GM19240 (cell line): ENCODE measurements around the gene TMEM204.

ENCODE experiments used
- DNase-seq: peaks from one replicate; pipeline ENCODE4 v3.0.0; 2011; ENCODE audit warnings: low spot score; ENCODE audit not compliant: insufficient read length

Gene TMEM204

GRCh38 chr16:1557074-1557473 lies 23.6 kb downstream of the TMEM204 start:
- DNase-seq, result no peak

GRCh38 chr16:1557576-1557975 lies 24.1 kb downstream of the TMEM204 start:
- DNase-seq, result no peak

GRCh38 chr16:1559446-1559975 lies 26.0 kb downstream of the TMEM204 start:
- DNase-seq, result no peak

DNA sequence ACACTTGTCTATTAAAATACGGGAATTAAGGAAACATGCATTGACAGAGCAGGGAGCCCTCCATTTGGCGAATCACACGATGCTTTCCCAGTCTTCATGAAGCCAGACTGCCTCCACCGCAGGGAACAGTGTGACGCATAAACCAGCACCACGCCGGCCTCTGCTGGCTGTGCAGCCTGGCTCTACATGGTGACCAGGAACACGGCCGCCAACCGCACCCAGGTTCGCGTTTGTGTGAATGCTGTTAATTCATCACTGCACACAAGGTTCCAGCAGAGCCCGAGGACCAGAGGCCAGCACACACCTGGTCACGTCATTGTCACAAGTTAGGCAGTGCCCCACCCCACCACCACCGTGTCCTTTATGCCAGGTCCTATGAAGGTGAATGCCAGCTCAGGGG lies 26.7 kb downstream of the TMEM204 start:
- no peak for DNase-seq

DNA sequence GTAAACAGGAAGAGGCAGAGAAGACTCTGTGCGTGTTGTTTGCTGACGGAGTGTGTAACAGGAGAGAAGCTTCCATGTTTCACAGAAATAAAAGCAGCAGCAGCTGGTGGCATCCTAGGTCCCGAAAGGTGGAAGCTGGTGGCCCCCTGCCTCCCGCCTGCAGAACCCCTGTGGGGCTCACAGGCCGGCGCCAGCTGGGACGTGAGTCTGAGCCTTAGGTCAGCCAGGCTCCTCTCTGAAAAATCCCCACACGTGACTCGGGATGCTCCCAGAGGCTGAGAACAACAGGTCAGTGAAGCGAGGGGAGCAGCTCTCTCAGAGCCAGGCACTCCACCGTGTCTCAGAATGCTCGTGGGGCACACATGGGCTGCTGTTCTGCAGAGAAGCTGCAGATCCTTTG lies 27.4 kb downstream of the TMEM204 start:
- DNase-seq, result no peak

DNA sequence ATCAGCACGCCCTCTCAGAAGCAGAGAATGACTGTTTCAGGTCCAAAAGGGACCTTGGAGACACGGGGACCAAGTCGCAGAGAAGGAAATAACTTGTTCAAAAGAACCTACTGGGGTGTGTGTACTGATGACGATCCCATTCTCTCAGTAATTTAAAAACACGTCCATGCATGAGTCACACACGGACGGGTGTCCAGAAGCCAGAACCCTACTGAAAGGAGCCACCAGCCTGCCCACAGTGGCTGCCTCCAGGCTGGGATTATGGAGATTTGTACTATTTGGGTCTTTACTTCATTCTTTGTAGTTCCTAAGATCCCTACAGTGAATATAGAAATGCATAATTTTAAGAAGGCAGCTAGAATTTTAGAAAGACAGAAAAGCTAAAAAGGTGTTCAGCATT lies 27.8 kb downstream of the TMEM204 start:
- DNase-seq, result no peak

GRCh38 chr16:1561836-1562235 lies 28.4 kb downstream of the TMEM204 start:
- no peak for DNase-seq

DNA sequence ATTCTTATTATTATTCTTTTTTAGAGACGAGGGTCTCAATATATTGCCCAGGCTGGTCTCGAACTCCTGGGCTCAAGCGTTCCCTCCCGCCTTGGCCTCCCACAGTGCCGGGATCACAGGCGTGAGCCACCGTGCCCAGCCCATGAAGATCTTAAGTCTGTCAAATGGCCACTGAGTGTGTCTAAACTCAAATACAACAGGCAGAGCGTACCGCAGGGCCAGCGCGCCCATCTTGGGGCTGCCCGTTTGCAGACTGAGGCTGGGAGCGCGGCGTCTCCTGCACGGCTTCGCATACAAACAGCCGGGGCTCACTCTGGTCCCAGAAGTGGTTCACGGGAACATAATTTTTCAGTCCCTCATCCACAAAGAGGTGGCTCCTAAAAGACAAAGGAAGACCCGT lies 30.3 kb downstream of the TMEM204 start:
- DNase-seq, result no peak

DNA sequence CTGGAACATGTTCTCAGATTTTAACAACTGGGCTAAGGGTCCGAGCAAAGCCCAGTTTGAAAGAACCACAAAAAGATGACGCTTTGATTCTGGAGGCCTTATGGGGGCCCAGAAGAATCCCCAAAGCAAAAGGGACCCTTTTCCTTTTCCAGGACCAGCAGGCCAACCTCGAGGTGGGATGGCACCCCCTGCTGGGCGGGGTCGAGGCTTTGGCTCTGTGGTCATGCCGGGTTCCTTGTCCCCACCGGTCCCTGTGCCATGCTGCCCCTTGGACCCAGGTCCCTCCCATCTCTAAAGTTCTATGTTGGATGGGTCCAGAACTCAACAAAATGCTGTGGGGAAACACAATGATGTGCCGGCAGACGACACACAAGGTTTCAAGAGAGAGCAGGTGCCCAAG lies 30.9 kb downstream of the TMEM204 start:
- DNase-seq, result no peak

DNA sequence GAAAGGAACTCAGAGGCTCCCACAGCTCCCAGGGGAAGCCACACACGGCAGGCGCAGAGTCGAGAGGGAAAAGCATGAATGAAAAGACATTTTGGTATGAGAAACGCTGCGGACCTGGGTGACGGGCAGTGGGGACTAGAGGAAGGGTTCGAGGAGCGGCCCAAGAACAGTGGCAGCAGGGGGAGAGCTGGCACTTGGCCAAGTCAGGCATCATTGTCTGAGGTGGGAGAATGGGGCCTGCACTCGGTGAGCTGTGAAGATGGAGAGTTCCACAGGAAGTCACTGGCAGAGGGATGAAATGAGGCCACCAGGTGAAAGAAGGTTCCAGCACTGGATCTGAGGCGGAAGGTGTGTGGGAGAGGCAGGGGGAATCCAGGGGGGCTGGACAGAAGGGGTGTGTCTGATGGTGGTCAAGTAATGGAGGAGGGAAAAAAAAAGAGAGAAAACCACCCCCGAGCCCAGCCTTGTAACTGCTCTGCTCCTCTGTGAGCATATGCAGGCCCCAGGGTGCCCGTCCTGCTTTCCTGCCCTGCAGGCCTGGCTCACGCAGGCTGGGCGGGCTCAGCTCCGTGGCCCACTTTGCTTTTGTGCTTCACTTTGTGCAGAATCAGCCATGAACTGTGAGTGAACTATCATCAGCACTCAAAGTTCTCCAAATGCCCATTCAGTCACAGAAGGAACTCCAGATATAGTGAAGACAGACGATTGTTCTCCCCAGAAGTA lies 31.8 kb downstream of the TMEM204 start:
- no peak for DNase-seq

DNA sequence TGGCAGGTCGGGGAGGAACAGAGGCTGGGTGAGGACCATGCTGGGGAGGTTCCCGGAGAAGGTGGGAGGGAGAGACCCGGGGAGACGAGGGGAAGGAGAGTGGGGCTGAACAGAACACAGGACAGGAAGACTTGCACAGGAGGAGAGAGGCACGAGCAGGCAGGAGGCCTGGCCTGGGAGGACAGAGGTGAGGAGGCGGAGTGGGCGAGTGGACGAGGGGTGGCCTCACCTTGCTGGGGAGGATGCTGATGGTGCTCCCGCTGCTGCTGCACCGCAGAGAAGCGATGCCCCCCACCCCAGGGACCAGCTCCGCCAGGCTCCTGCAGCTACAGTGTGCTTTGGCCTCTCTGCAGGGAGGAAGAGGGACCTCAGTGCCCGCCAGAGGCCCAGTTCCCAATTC lies 34.5 kb downstream of the TMEM204 start:
- no peak for DNase-seq

DNA sequence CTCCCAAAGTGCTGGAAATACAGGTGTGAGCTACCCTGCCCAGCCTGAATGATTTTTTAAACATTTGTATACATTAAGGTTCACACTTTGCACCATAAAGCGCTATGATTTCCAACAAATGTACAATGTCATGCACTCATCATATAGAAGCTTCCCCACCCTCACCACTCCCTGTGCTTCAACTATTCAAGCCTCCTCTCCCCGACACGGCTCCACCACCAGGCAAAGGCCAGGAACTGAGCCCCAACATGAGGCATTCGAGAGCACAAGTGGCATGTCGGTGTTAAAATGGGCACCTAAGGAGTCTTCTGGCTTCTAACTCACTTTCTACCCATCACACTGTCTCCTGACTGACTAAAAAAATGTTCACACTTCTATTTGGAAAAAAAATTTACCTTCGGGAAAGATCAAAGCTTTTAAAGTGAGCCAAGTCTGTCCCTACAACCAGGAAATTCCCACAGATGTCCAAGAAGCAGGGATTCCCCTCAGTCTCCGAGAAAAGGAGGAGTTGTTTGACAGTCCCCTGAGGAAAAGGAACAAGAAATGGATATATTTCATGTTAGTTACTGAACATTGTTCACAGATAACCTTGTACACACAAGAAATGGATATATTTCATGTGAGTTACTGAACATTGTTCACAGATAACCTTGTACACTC lies 37.7 kb downstream of the TMEM204 start:
- no peak for DNase-seq

DNA sequence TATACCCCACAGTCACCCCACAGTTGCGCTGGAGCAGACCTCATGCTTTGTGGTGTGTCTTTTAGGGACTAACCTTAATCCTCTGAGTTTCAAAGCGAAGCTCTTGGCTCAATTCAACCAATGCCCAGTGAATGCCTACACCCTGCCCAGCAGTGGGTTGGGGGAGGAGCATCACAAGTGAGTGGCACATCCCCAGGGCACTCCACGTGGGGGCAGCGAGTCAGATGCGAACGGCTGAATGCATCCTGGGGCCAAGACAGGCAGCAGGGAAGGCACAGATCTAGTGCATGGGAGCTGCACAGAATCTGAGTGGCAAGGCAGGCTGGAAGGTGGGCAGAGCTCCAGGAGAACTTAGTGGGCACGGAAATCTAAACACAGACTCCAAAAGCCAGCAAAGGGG lies 39.2 kb downstream of the TMEM204 start:
- no peak for DNase-seq

GRCh38 chr16:1573301-1573700 lies 39.8 kb downstream of the TMEM204 start:
- DNase-seq, result no peak

DNA sequence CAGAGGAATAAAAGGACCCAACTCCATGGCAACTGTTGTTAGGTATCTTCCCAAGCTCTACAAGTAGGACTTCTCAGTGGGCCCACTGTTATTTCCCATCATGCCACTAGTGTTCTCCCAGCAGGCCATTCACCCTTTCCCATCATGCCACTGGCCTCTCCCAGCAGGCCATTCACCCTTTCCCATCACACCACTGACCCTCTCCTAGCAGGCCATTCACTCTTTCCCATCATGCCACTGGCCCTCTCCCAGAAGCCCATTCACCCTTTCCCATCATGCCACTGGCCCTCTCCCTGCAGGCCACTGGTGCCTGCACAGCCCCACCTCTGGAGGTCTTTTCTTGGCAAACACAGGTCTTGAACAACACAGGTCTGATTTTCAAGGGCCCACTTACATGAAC lies 42.1 kb downstream of the TMEM204 start:
- no peak for DNase-seq

GRCh38 chr16:1579214-1579613 lies 45.7 kb downstream of the TMEM204 start:
- no peak for DNase-seq

- DNase-seq, result no peak
These were observed 46.8 kb downstream of the TMEM204 start for GRCh38 chr16:1580256-1580655.

DNA sequence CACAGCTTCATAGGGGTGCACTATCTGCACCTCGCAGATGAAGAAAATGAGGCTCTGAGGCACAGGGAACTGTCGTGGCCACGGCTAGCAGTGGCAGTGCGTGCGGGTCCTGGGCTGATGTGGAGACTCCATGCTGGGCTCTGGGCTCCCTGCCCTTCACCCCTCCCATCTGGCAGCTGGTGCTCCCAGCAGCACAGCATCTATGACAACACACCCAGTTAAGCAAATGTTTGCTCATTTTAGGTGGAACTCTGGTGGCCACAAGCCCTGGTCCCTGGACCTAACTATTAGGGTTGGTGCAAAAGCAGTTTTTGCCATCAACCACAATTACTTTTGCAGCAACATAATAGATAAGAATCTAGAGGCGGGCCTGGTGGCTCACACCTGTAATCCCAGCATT lies 47.5 kb downstream of the TMEM204 start:
- DNase-seq, result no peak

DNA sequence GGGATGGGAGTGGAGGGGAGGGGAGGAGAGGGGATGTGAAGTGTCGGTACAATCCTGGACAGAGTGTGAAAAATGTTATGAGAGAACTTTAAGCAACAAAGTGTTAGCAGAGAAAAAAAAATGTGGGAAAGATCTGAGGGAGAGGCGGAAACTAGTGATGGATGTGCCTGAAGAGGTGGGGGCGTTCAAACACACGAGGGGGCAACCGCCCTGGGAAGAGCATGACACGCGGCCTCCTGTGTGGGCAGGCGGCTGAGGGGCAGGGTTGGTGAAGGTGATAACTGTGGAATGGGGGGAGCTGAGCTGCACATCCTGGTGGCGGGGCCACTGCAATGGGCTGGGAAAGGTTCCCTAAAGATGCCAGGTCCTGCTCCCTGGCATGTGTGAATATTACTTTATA lies 48.3 kb downstream of the TMEM204 start:
- no peak for DNase-seq

DNA sequence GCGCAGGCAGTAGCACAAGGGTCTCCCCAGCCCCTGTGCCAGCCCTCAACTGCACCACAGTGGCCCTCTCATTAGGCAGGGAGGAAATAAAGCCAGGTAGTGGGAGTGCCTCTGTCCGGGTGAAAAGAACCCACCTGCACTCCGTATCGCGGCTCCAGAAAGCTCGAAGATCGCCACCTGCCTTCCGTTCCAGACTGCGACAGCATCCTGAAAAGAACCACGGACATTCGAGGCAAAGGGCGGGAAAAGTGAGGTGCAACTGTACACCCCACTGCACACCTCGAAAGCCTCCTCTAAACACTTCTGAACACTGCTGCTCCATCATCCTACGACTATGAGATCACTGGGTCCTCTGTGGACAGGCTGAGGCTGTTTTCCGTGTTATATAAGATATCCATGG lies 49.7 kb downstream of the TMEM204 start:
- no peak for DNase-seq

- no peak for DNase-seq
These were observed 51.5 kb downstream of the TMEM204 start for GRCh38 chr16:1584926-1585484.

DNA sequence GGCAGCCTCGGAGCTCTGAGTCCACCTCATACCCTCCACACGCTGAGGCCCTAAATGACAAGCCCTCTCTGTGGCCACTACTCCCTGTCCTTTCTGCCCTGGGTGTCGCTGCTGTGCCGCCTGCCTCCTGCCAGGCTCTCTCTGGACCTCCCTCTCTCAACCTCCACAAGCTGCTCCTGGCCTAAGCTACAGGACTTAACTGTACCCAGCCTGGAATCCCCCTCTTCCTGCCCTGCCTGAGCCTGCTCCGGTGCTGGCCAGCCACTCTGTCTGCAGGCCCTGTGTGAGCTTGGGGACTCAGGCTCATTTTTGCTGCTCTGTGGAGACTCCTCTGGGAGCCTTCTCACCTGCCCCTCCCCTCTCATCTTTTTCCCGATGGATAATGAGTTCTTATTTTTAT lies 56.9 kb downstream of the TMEM204 start:
- no peak for DNase-seq
